Measurements from ENCODE around the gene LRRC39.

LRRC39 gene

DNA sequence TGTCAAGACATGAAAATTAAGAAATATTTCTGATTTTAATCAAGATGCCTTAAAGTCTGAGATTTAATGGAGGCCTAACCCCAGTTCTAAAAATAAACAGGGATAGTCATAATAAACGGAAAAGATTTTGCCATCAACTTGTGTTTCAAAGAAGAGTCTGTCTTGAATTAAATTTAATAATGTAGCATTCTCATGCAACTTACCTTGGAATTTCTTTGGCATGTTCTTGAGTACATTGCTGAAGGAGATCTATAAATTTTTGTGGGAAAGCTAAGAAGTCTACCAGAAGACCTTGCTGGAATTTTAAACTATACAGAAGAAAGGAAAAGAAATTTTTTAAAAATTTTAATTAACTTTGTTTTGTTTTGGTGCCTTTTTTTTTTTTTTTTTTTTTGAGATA lies 55.9 kb downstream of the LRRC39 start:
- DNase-seq (ENCODE audit: low read depth), result no peak
- no peak overlapping the region for H3K4me3 ChIP-seq (ENCODE audit: low read depth, low read length)
- TF ChIP-seq, protein P1, sequence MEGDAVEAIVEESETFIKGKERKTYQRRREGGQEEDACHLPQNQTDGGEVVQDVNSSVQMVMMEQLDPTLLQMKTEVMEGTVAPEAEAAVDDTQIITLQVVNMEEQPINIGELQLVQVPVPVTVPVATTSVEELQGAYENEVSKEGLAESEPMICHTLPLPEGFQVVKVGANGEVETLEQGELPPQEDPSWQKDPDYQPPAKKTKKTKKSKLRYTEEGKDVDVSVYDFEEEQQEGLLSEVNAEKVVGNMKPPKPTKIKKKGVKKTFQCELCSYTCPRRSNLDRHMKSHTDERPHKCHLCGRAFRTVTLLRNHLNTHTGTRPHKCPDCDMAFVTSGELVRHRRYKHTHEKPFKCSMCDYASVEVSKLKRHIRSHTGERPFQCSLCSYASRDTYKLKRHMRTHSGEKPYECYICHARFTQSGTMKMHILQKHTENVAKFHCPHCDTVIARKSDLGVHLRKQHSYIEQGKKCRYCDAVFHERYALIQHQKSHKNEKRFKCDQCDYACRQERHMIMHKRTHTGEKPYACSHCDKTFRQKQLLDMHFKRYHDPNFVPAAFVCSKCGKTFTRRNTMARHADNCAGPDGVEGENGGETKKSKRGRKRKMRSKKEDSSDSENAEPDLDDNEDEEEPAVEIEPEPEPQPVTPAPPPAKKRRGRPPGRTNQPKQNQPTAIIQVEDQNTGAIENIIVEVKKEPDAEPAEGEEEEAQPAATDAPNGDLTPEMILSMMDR (conservative IDR thresholded peaks at IDR 0.05; ENCODE audit: low read depth, low read length), result no peak

DNA sequence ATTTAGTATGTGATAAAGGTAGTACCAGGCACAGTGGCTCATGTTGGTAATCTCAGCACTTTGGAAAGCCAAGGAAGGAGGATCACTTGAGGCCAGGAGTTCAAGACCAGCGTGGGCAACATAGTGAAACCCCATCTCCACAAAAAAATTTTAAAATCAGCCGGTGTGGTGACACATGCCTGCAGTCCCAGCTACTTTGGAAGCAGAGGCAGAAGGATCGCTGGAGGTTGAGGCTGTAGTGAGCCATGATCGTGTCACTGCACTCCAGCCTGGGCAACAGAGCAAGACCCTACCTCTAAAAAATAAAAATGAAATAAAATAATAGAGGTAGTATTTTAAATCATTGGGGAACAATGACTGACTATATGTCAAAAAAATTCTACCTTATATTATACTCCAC lies 62.5 kb downstream of the LRRC39 start:
- TF ChIP-seq, protein P1 (conservative IDR thresholded peaks at IDR 0.05; ENCODE audit: low read depth, low read length), result no peak
- no peak overlapping the region for H3K4me3 ChIP-seq (ENCODE audit: low read depth, low read length)
- no peak for DNase-seq (ENCODE audit: low read depth)

DNA sequence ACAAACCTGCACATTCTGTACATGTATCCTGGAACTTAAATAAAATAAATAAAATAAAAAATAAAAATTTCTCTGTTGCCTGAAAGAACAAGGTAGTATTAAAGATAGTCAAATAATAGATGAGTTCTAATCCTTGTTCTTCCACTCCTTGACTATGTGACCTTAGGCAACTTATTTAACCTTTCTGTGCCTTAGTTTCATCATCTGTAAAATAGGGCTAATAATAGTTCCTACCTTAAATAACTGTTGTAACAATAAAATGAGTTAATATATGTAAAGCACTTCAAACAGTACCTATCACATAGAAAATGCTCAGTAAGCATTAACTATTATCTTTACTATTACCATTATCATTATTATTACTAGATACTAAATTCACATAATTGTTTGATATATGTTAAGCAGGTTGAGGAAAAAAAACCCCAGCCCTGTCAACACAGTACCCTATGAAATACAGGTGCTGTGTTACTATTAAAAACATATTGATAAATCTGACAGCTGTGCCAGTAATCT lies 68.4 kb downstream of the LRRC39 start:
- no peak for DNase-seq (ENCODE audit: low read depth)
- TF ChIP-seq, protein P1 (conservative IDR thresholded peaks at IDR 0.05; ENCODE audit: low read depth, low read length), result no peak
- H3K4me3 ChIP-seq (ENCODE audit: low read depth, low read length), result no peak overlapping the region

DNA sequence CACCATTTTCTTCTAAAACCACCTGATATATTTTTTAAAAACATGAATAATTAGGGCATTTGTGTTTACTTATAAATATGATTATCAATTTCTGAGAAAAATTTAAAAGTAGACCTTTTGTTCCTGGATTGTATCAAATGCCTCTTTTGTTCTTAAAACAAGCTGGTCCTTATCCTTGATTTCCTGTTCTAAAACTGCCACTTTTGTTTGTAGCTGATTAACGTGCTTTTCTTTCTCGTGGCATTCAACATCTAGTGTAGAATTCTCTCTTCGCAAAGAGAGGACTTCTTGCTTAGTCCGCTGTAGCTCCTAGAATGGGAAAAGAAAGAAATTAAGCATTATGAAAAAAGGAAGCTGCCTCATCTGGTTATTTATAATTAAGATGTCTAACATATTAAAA lies 70.4 kb downstream of the LRRC39 start:
- H3K4me3 ChIP-seq (ENCODE audit: low read depth, low read length), result no peak overlapping the region
- DNase-seq (ENCODE audit: low read depth), result no peak
- TF ChIP-seq, protein P1 (conservative IDR thresholded peaks at IDR 0.05; ENCODE audit: low read depth, low read length), result no peak

DNA sequence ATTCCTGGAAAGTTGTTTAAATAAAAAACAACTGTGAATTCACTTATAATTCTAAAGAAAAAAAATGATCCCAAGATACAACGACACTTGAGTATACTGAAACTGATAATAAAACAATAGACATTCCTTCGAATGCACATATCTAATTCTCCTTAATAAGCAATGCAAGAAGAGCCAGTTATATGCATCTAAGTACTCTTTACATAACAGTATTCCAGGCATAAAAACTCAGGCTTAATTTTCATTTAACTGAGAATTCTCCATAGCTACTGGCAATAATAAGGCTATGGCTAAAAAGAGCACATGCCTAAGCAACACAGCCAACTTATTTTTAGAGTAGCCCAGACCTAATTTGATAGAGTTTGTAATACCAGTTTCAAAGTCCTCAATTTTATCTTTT lies 76.5 kb downstream of the LRRC39 start:
- no peak overlapping the region for H3K4me3 ChIP-seq (ENCODE audit: low read depth, low read length)
- no peak for DNase-seq (ENCODE audit: low read depth)
- TF ChIP-seq, protein P1 (conservative IDR thresholded peaks at IDR 0.05; ENCODE audit: low read depth, low read length), result no peak

DNA sequence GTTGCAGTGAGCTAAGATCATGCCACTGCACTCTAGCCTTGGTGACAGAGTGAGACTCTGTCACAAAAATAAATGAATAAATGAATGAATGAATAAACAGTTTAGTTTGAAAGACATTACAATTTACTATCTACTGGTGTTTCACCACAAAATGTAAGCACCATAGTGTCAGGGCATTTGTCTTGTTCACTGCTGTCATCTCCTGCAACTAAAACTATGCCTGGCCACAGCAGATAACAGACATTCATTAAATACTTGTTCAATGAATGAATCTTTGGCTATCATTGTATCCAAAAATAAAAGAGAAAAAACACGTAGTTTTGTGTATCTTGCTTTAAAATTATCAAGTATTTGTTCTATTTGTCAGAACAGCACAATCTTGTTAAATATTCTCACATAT lies 77.9 kb downstream of the LRRC39 start:
- TF ChIP-seq, protein P1 (conservative IDR thresholded peaks at IDR 0.05; ENCODE audit: low read depth, low read length), result no peak
- peak; percentile 66 for DNase-seq (ENCODE audit: low read depth)
- H3K4me3 ChIP-seq (ENCODE audit: low read depth, low read length), result no peak overlapping the region

All from choroid plexus epithelial cell (primary cell).